ENCODE data around the gene GBX2.

DNA sequence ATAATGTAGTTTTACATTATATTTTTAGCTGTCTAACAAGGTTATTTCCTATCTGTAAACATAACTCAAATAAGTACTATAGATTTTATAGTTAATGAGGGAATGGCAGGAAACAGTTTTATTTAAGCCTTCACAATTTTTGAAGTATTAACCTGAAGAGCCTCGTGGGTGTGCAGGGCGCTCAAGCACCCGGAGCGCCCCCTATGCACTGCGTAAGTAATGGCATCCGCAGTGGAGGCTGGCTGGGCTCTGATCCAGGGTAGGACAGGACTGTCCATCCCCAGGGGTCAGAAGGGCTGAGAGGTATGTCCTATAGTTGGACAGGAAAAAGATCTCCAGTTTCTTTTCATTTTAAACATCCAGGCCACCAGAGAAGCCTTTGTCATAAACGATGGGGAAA, 8.2 kb upstream of the GBX2 start:
- TF ChIP-seq EP300 (IDR thresholded peaks at IDR 0.05; ENCODE audit: low read depth in 2 of 2, low read length in 2 of 2) (no peak), EP300 (CRISPR knock-in tag; IDR thresholded peaks at IDR 0.05; ENCODE audit: borderline replicate concordance) (no peak), TOE1 (CRISPR knock-in tag; IDR thresholded peaks at IDR 0.05) (no peak), ZNF30 (CRISPR knock-in tag; IDR thresholded peaks at IDR 0.05) (no peak)
